ENCODE data around the gene CAPZA3. TPM values are rescaled to one million over a fixed set of nuclear protein-coding genes. Genes with fewer than 3 reads are reported as not detected.
"Not testable (repeated sequence)": the region's sequence is repeated elsewhere in the genome, so short reads cannot be mapped to it uniquely, and the experiment has no call there.

Gene CAPZA3
- total RNA-seq, 1 donor from 2014 or later: not detected

GRCh38 chr12:18752947-18753346 is 15.0 kb downstream of the CAPZA3 start:
- H3K36me3 ChIP-seq: no peaks in the 10 kb centered on the region
- H3K4me3 ChIP-seq: peak overlapping the region; percentile 58
- no peak for TF ChIP-seq CTCF (IDR thresholded peaks at IDR 0.05; ENCODE audit: borderline replicate concordance)
- H3K27me3 ChIP-seq (ENCODE audit: low read depth): no peaks in the 10 kb centered on the region
- H3K27ac ChIP-seq (replicated peaks): peak overlapping the region; percentile 89
- no peak for DNase-seq
- no peaks in the 10 kb centered on the region for H3K9me3 ChIP-seq (replicated peaks)
- intact Hi-C loops (cut with micrococcal nuclease): loop anchor here (10.0 kb wide), 1 partner anchor 282 kb away; no protein-coding TSS in a partner anchor
- peaks cover 58% of the 10 kb centered on the region for H3K4me1 ChIP-seq

- TF ChIP-seq CTCF (IDR thresholded peaks at IDR 0.05; ENCODE audit: borderline replicate concordance): no peak
- no peaks in the 10 kb centered on the region for H3K36me3 ChIP-seq
- DNase-seq: peak; percentile 36
- intact Hi-C loops (cut with micrococcal nuclease): loop anchor here (10.0 kb wide), 1 partner anchor 281 kb away; no protein-coding TSS in a partner anchor
- peaks cover 52% of the 10 kb centered on the region for H3K4me1 ChIP-seq
- H3K27me3 ChIP-seq (ENCODE audit: low read depth): no peaks in the 10 kb centered on the region
- peak overlapping the region; percentile 58 for H3K4me3 ChIP-seq
- H3K27ac ChIP-seq (replicated peaks): peak overlapping the region; percentile 89
- no peaks in the 10 kb centered on the region for H3K9me3 ChIP-seq (replicated peaks)
Observed at GRCh38 chr12:18753481-18754123, 15.7 kb downstream of the CAPZA3 start.

- intact Hi-C loops (cut with micrococcal nuclease): loop anchor here (10.0 kb wide), 1 partner anchor 281 kb away; no protein-coding TSS in a partner anchor
- H3K27me3 ChIP-seq (ENCODE audit: low read depth): no peaks in the 10 kb centered on the region
- H3K36me3 ChIP-seq: no peaks in the 10 kb centered on the region
- no peak for TF ChIP-seq CTCF (IDR thresholded peaks at IDR 0.05; ENCODE audit: borderline replicate concordance)
- no peak for DNase-seq
- peak overlapping the region; percentile 89 for H3K27ac ChIP-seq (replicated peaks)
- peak overlapping the region; percentile 58 for H3K4me3 ChIP-seq
- H3K9me3 ChIP-seq (replicated peaks): no peaks in the 10 kb centered on the region
- H3K4me1 ChIP-seq: peaks cover 47% of the 10 kb centered on the region
Observed at GRCh38 chr12:18754124-18754707, 16.3 kb downstream of the CAPZA3 start.

- no peak overlapping the region for H3K4me3 ChIP-seq
- peak overlapping the region; percentile 89 for H3K27ac ChIP-seq (replicated peaks)
- DNase-seq: no peak
- peaks cover 35% of the 10 kb centered on the region for H3K4me1 ChIP-seq
- no peaks in the 10 kb centered on the region for H3K27me3 ChIP-seq (ENCODE audit: low read depth)
- H3K9me3 ChIP-seq (replicated peaks): no peaks in the 10 kb centered on the region
- TF ChIP-seq CTCF (IDR thresholded peaks at IDR 0.05; ENCODE audit: borderline replicate concordance): no peak
- intact Hi-C loops (cut with micrococcal nuclease): loop anchor here (10.0 kb wide), 1 partner anchor 279 kb away; no protein-coding TSS in a partner anchor
- H3K36me3 ChIP-seq: peaks cover 2% of the 10 kb centered on the region
Observed at GRCh38 chr12:18755341-18755740, 17.4 kb downstream of the CAPZA3 start.

GRCh38 chr12:18766479-18766878 is 28.6 kb downstream of the CAPZA3 start:
- intact Hi-C loops (cut with micrococcal nuclease); H3K27ac ChIP-seq (replicated peaks); H3K4me1 ChIP-seq; H3K36me3 ChIP-seq; DNase-seq; H3K27me3 ChIP-seq (ENCODE audit: low read depth); H3K4me3 ChIP-seq: not testable (repeated sequence)
- H3K9me3 ChIP-seq (replicated peaks): peaks cover 56% of the 10 kb centered on the region

- Histone ChIP-seq H3K4me1 (no peaks in the 10 kb centered on the region), H3K9me3 (replicated peaks) (peaks cover 33% of the 10 kb centered on the region), H3K36me3 (no peaks in the 10 kb centered on the region), H3K27ac (replicated peaks) (no peak overlapping the region), H3K4me3 (no peak overlapping the region), H3K27me3 (ENCODE audit: low read depth) (no peaks in the 10 kb centered on the region)
- TF ChIP-seq CTCF (IDR thresholded peaks at IDR 0.05; ENCODE audit: borderline replicate concordance): no peak
- intact Hi-C loops (cut with micrococcal nuclease): no loop called here
- no peak for DNase-seq
Observed at GRCh38 chr12:18782827-18783226, 44.9 kb downstream of the CAPZA3 start.

- intact Hi-C loops (cut with micrococcal nuclease): not testable (repeated sequence)
Observed at GRCh38 chr12:18785465-18785864, 47.5 kb downstream of the CAPZA3 start.

More at GRCh38 chr12:18785465-18785864, 47.5 kb downstream of the CAPZA3 start:
- not testable (repeated sequence) for H3K4me1 ChIP-seq; H3K27ac ChIP-seq (replicated peaks); DNase-seq; H3K4me3 ChIP-seq; H3K27me3 ChIP-seq (ENCODE audit: low read depth); H3K36me3 ChIP-seq
- peaks cover 21% of the 10 kb centered on the region for H3K9me3 ChIP-seq (replicated peaks)
